Activated CD4-positive, alpha-beta T cell treated with anti-CD3 and anti-CD28 coated beads for 24 hours (primary cell): ENCODE measurements around the gene DAD1.
A peak's percentile ranks its signal among the peaks of the same experiment; 100 is the strongest.
"Not testable (repeated sequence)": the region's sequence is repeated elsewhere in the genome, so short reads cannot be mapped to it uniquely, and the experiment has no call there.

Experiments used
- DNase-seq, 2 donors: peaks; one replicate each; pipeline ENCODE4 v3.0.0-alpha.2; 2020; ENCODE audit warnings: low read depth in 2 of 2

Gene DAD1

GRCh38 chr14:22598896-22599244 is 9.8 kb upstream of the DAD1 start:
- no peak for DNase-seq

- no peak for DNase-seq
Measured at GRCh38 chr14:22598099-22598895, 9.3 kb upstream of the DAD1 start, which contains the start of gene ABHD4. TSS of gene ABHD4 (plus strand) at chr14:22598300. CDS start at chr14:22598307, 7 bp downstream.

GRCh38 chr14:22597771-22598098 is 8.7 kb upstream of the DAD1 start:
- DNase-seq: no peak

- no peak for DNase-seq
Measured at GRCh38 chr14:22597265-22597664, 8.2 kb upstream of the DAD1 start.

GRCh38 chr14:22596354-22596879 is 7.4 kb upstream of the DAD1 start:
- no peak for DNase-seq

GRCh38 chr14:22594156-22594716 is 5.2 kb upstream of the DAD1 start:
- DNase-seq: no peak

GRCh38 chr14:22593601-22594000 is 4.6 kb upstream of the DAD1 start:
- no peak for DNase-seq

GRCh38 chr14:22593189-22593588 is 4.2 kb upstream of the DAD1 start:
- DNase-seq: no peak

GRCh38 chr14:22588526-22589095 is 413 bp downstream of the DAD1 start:
- no peak for DNase-seq

- not testable (repeated sequence) for DNase-seq
Measured at GRCh38 chr14:22587677-22588422, 1.2 kb downstream of the DAD1 start.

GRCh38 chr14:22587247-22587646 is 1.8 kb downstream of the DAD1 start:
- DNase-seq: no peak

GRCh38 chr14:22583994-22584393 is 5.0 kb downstream of the DAD1 start:
- no peak for DNase-seq

- DNase-seq: no peak
Measured at GRCh38 chr14:22580625-22581024, 8.4 kb downstream of the DAD1 start.

GRCh38 chr14:22579881-22580280 is 9.1 kb downstream of the DAD1 start:
- DNase-seq: no peak

GRCh38 chr14:22579236-22579635 is 9.8 kb downstream of the DAD1 start:
- no peak for DNase-seq

- no peak for DNase-seq
Measured at GRCh38 chr14:22577334-22577908, 11.6 kb downstream of the DAD1 start.

GRCh38 chr14:22573804-22574203 is 15.2 kb downstream of the DAD1 start:
- no peak for DNase-seq

- DNase-seq: no peak
Measured at GRCh38 chr14:22572562-22573058, 16.4 kb downstream of the DAD1 start.

- peak; percentile 53 to 78 for DNase-seq
Measured at GRCh38 chr14:22570132-22570949, 18.7 kb downstream of the DAD1 start.

GRCh38 chr14:22569737-22570131 is 19.3 kb downstream of the DAD1 start:
- no peak for DNase-seq
